GM18858 (cell line): ENCODE measurements around the gene CHRNG.
"Not testable (repeated sequence)": the region's sequence is repeated elsewhere in the genome, so short reads cannot be mapped to it uniquely, and the experiment has no call there.

ENCODE experiments used
- ATAC-seq: cut with Tn5 transposase; IDR thresholded peaks from one replicate; pipeline ENCODE4 v1.9.1; 2021; ENCODE audit not compliant: unreplicated experiment

Gene CHRNG

DNA sequence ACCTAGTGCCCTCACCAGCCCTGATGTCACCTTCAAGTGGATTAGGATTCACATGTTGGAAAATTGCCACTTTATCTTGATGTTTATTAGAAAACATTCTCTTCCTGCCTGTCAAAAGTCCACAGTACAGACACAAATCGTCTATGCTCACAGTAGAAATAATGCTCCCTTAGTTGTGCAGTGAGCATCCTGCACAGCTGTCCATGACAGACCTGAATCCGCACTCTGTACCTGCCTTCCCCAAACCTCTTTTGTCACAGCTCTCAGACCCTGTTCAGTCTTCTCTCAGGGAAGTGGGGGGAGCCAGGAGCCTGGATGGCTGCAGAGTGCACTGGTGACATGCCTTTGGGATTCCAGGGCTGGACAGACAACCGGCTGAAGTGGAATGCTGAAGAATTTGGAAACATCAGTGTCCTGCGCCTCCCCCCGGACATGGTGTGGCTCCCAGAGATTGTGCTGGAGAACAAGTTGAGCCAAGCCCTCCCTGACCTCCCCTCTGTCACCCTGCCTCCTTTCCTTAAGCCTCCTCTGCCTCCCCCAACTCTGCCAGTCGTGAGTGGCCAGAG, 11.5 kb upstream of the CHRNG start:
- no peak for ATAC-seq

DNA sequence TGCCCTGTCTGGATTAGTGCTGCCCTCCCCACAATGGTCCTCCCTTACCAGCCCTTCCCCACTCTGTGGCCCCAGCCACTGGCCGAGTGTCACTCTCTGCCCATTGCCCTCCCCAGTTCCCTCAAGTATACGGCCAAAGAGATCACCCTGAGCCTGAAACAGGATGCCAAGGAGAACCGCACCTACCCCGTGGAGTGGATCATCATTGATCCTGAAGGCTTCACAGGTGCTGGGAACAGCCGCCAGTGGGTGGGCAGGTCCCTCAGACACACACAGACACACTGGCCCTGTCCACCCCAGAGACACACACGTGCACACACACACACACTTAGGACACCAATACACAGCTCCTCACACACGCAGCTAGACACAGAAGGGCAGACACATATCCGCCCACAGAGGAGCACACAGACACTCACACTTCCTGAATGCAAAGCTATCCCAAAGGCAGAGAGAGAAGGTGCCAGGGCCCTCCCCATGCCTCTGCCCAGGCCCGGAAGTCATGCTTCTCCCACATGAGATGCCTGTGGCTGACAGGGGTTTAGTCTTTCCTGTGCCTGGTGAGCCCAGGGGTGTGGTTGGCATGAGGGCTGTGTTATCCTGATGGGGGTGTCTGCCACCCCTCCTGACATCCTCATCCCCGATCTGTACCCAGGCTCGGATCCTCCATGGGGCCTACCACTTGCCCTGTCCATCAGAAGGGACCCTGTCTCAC, 10.6 kb upstream of the CHRNG start:
- ATAC-seq = no peak

DNA sequence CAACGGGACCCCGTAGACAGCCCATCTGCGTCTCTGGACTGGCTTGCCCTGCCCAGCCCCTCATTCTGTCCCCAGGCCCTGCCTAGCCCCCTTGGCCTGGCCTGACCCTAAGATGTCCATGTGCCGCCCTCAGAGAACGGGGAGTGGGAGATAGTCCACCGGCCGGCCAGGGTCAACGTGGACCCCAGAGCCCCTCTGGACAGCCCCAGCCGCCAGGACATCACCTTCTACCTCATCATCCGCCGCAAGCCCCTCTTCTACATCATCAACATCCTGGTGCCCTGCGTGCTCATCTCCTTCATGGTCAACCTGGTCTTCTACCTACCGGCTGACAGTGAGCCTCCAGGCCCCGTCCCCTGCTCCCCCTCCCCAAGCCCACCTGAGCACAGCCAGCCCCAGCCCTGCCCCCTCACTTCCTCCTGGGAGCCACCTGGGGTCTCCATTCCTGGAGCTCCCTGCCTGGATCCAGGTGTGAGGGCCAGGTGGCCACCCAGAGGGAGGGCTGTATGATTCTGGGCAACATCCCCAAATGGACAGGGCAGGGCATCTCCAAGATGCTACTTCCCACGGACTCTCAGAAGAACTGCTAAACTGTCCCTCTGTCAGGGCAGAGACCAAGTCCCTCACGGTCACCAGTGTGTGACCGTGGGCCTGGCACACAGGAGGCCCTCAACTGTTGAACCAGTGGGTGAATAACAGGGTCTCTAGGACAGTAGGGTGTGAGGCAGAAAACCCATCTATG, 9.5 kb upstream of the CHRNG start:
- no peak for ATAC-seq

DNA sequence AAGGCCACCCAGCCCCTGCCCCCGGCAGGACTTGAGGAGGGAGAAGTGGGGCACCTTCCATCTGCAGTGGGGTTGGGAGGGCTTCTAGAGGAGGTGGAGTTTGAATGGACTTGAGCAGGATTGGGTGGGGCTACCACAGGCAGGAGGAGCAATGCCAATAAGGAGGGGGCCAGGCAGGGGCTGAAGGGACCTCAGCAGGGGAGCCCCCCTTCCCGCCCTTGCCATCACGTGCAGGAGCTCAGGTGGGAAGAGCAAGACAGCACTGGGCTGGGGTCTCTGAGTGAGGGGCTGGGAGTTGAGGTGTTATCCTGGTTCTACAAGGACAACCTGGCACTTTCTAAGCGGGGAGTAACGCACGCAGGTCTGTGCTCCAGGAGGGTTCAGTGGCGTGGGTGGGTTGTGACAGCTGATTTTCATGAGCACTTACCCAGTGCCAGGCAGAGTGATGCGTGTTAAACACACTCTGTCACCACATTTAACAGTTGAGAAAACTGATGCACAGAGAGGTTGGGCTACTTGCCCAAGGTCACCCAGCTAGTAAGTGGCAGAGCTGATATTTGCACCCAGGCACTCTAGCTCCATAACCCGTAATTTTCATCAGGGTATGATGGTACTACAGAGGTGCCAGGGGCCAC, 8.7 kb upstream of the CHRNG start:
- no peak for ATAC-seq

DNA sequence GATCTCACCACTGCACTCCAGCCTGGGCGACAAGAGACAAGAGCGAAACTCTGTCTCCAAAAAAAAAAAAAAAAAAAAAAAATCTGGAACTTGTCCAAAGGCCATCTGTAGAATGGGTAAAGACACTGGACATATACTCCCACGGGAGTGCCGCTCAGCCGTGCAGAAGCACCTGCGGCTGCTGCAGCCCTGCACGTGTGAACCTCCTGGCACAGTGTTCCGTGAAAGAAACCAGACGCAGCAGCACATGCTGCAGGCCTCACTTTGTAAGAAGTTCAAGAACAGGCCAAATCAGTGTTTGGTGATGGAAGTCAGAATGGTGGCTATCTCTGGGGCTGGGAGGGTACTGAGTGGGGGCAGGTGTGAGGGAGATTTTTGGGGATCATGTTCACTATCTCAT, 7.1 kb upstream of the CHRNG start:
- ATAC-seq = no peak

DNA sequence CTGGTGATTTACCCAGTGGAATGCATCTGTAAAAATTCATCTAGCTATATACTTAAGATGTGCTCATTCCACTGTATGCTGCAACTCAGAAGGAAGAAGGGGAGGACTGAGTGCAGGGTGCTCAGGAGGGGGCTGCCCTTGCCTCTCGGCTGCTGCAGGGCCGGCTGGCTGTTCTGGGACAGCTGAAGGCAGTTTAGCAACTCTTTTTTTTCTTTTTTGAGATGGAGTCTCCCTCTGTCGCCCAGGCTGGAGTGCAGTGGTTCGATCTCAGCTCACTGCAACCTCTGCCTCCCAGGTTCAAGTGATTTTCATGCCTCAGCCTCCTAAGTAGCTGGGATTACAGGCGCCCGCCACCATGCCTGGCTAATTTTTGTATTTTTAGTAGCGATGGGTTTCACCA, 6.7 kb upstream of the CHRNG start:
- not testable (repeated sequence) for ATAC-seq

DNA sequence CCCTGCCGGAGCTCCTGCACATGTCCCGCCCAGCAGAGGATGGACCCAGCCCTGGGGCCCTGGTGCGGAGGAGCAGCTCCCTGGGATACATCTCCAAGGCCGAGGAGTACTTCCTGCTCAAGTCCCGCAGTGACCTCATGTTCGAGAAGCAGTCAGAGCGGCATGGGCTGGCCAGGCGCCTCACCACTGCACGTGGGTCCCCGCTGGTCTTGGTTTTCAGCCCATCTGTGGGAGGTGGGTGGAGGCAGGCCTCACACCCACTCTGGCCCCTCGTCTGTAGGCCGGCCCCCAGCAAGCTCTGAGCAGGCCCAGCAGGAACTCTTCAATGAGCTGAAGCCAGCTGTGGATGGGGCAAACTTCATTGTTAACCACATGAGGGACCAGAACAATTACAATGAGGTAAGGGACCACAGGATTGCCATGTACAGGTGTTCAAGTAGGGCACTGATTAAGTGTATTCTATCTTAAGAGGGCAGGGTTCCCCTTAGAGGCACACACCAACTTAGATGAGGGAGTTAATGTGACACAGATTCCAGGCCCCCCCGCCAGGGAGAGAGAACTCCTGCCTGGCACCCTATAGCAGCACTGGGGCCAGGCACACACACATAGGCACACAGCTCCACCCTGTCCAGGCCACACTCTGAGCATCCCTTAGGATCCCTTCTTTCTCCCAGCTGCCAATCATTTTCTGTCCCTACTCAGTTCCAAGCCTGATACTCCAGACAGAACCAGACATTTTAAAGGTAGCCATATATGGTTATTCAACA, 5.4 kb upstream of the CHRNG start:
- no peak for ATAC-seq

DNA sequence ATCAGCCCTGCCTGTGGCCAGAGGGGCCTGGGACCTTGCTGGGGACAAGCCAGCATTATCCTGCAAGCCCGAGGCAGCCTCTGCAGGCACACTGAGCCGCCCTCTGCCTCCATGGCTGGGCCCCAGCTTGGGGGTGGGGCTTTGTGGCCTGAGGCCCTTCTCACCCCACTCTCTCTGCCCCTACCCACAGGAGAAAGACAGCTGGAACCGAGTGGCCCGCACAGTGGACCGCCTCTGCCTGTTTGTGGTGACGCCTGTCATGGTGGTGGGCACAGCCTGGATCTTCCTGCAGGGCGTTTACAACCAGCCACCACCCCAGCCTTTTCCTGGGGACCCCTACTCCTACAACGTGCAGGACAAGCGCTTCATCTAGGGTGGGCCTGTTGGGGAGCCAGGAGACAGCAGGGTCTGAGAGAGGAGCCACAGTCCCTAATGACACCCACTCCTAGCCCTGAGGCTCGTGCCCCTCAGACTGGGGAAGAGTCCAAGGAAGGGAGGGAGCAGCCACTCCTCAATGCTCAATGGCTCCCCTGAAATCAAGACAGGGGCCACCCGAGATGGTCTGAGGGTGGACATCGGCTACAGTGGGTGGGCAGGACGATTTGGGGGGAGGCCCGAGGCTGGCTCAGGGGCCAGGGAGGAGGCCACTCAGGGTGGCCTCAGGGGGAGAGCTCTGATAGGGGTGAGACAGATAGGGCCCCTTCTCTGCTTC, 4.4 kb upstream of the CHRNG start:
- ATAC-seq = no peak

DNA sequence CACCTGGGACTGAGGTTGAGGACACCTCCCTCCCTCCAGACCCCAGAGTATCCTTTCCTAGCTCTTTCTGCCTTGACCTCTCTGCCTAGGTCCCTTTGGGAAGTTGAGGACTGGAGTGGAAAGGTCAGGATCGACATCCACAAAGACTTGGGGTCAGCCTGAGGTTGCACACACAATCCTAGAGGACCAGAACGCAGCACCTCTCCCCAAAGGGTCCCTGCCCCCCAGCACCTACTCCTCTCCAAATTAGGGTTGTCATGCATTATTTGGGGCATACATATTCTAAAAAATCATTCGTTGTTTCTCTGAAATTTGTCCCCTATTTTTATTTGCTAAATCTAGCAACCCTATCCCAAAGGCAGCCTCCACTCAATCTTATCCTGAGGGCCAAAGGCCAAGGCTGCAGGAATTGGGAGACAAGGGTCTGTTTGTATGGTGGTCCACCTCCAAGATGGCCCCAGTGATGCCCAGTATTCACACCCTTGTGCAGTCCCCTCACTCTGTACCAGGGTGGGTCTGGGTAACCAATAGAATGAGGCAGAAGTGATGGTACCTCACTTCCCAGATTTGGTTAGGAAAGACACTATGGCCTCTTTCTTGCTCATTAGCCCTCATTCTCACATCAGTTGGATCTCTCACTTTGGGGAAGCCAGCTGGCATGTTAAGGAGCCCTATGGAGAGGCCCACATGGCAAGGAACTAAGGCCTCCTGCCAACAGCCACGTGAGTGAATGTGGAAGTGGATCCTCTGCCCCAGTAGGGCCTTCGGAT, 3.5 kb upstream of the CHRNG start:
- ATAC-seq = no peak

DNA sequence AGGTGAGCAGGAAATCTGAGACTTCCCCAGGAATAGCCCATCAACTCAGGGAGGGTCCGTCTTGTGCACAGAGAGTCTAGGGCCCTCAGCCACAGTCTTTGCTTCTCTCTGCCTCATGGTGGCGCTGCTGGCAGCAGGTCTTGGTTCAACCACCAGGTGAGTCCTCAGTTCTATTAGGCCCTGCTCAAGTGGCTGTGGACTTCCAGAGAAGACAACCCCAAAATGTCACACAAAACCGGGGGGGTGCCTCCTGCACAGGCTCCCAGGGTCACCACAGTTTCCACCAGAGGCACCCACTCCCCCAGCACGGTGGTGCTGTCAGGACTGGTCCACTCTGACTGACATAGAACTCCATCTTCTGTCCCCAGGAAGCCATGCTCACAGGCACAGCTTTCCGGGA, 2.4 kb upstream of the CHRNG start:
- ATAC-seq = no peak

DNA sequence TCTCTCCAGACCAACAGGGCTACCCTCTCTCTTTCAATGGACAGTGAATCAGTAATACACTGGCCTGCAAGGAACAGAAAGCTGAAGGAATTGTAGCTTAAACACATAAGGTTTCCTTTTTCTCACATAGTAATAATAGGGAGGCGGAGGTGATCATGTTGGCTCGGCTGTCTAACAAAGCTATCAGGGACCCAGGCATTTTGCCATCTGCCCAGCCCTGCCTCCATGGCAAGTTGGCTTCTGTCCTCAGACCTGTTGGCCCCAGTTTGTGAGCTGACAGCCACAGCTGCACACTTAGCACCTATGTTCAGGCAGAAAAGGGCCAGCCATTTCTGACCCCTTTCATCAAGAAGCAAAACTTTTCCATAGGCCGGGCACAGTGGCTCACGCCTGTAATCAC, 2.0 kb upstream of the CHRNG start:
- no peak for ATAC-seq

DNA sequence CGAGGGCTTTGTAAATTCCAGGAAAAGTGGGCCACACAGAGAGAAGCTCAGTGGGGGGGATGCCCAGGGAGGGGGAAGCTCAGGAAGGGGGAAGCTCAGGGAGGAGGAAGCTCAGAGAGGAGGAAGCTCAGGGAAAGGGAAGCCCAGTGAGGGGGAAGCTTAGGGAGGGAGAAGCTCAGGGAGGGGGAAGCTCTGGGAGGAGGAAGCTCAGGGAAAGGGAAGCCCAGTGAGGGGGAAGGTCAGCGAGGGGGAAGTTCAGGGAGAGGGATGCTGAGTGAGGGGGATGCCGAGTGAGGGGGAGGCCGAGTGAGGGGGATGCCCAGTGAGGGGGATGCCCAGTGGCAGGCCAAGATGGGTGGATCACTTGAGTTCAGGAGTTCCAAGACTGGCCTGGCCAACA, 821 bp upstream of the CHRNG start:
- no peak for ATAC-seq

DNA sequence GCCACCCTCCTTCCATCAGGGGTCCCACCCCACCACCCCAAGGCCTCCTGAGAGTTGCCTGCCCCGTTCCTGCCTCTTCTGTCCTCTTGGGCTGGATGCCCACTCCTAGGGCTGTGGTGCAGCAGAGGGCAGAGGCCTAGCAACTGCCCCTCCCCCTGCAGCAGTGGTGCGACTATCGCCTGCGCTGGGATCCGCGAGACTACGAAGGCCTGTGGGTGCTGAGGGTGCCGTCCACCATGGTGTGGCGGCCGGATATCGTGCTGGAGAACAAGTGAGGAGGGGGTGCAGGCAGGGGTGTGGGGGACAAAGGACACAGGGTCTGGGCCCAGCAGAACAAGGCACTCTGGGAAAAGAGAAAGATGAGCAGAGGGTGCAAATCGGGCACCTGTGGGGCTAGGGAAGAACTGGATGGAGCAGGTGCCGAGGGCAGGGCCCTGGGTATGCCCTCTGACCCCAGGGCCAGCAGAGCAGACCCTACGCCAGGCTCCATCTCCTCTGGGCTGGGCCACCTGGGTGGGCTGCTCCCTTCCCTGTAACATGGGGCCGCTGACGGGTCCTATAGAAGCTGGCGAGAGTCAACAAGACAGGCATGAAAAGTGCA, 1.0 kb downstream of the CHRNG start:
- ATAC-seq = no peak

DNA sequence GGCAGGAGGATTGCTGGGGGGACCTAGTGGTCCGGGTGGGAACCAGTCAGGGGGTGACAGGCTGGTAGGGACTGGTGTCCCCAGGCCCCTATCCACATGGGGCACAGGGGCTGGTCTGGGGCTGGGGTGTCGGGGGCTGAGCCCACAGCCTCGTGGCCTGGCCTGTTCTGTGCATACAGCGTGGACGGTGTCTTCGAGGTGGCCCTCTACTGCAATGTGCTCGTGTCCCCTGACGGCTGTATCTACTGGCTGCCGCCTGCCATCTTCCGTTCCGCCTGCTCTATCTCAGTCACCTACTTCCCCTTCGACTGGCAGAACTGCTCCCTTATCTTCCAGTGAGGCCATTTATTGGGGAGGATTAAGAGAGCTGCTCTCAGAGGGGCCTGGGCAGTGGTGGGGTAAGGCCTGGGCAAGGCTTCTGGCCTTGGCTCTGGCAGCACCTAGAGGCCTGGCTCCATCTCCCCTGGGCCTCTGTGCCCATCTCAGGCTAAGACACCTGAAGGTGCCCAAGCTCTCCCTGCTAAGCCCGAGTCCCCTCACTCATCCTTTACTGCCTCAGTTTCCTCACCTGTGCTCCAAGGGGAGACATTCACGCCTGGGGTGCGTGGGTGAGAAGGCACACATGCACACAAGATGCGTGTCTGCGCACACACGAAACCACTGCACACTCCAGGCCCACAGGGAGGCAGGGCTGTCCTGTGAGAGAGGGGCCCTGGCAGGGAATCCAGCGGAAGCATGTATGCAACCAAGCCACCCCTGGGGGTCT, 1.9 kb downstream of the CHRNG start:
- ATAC-seq = no peak

DNA sequence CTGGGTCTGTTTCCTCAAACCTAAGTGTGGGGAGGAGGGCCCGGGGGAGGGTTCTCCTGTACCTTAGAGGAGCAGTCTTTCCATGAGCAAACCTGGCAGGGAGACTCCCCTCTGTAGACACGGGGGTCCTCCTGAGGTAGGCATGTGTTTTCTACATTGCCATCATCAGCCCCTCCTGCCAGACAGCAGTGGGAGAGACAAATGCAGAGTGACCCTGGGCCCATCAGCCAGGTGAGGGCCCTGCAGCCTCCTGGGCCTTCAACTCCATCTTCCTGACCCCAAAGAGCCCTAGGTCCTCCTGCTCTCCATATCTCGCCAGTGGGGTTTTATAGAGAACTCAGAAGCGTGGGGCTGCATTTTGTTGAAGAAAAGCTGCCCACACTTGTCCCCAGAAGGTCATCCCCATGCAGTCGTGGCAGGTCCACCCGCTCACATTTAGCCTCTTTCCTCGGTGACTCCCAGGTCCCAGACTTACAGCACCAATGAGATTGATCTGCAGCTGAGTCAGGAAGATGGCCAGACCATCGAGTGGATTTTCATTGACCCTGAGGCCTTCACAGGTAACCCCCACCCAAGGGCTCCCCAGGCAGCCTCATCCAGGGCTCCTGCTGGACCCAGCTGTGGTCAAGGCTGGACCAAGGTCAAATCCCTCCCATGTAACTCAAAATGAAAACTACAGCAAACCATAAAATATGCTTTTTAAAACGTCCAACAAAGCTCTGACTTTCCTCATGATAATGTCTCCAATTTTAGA, 2.6 kb downstream of the CHRNG start:
- ATAC-seq = no peak

DNA sequence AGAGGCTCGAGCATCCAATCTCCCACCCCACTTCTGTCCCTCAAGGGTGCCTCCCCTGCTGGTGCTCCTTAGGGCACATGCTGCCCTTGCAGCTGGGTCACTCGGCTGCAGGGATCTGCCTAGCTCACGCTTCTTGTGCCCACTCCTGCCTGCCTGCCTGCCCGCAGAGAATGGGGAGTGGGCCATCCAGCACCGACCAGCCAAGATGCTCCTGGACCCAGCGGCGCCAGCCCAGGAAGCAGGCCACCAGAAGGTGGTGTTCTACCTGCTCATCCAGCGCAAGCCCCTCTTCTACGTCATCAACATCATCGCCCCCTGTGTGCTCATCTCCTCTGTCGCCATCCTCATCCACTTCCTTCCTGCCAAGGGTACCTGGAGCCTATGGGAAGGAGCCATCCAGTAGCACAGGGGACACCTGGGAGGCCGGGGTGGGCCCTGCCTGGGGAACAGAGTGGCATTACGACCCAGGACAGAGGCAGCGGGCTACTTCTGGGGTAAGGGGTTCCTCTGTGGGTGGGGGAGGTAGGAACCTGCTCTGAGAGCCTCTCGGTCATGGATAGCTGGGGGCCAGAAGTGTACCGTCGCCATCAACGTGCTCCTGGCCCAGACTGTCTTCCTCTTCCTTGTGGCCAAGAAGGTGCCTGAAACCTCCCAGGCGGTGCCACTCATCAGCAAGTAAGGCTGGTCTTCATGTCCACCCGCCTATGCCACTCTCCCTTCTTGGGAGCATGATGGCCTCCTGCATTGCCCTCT, 3.4 kb downstream of the CHRNG start:
- ATAC-seq = no peak

DNA sequence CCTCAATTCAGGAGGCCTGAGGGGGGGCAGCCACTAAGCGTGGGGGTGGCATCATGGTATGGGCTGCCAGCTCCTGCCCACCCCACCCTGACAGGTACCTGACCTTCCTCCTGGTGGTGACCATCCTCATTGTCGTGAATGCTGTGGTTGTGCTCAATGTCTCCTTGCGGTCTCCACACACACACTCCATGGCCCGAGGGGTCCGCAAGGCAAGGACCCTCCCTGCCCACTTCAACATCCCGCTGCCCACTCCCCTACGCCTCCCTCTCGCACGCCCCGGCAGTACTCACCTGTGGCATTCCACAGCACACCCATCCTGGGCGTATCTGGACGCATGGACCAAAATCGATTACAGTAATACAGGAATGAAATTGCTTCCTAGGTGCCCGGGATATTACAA, 4.0 kb downstream of the CHRNG start:
- no peak for ATAC-seq
